ENCODE measurements around the gene CXADR.
"Not testable (repeated sequence)": the region's sequence is repeated elsewhere in the genome, so short reads cannot be mapped to it uniquely, and the experiment has no call there.

DNA sequence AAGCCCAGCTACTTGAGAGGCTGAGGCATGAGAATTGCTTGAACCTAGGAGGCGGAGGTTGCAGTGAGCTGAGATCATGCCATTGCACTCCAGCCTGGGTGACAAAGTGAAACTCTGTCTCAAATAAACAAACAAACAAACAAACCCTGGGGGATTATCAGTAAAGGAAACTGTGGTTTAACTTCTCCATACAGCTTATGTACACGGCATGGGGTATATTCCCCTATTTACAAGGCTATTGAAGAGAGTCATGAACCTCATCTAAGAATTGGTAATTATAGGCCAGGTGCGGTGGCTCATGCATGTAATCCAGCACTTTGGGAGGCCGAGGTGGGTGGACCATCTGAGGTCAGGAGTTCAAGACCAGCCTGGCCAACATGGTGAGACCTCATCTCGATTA is 9.9 kb upstream of the CXADR start:
- not testable (repeated sequence) for TF ChIP-seq POLR2A (IDR thresholded peaks at IDR 0.05); EP300 (IDR thresholded peaks at IDR 0.05; ENCODE audit: low read depth); POLR2AphosphoS5 (IDR thresholded peaks at IDR 0.05)
- TF ChIP-seq, protein P1, sequence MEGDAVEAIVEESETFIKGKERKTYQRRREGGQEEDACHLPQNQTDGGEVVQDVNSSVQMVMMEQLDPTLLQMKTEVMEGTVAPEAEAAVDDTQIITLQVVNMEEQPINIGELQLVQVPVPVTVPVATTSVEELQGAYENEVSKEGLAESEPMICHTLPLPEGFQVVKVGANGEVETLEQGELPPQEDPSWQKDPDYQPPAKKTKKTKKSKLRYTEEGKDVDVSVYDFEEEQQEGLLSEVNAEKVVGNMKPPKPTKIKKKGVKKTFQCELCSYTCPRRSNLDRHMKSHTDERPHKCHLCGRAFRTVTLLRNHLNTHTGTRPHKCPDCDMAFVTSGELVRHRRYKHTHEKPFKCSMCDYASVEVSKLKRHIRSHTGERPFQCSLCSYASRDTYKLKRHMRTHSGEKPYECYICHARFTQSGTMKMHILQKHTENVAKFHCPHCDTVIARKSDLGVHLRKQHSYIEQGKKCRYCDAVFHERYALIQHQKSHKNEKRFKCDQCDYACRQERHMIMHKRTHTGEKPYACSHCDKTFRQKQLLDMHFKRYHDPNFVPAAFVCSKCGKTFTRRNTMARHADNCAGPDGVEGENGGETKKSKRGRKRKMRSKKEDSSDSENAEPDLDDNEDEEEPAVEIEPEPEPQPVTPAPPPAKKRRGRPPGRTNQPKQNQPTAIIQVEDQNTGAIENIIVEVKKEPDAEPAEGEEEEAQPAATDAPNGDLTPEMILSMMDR (IDR thresholded peaks at IDR 0.05) = not testable (repeated sequence)
